ENCODE measurements around the gene MAMLD1. TPM values are rescaled to one million over a fixed set of nuclear protein-coding genes. Genes with fewer than 3 reads are reported as not detected.

MAMLD1 gene
- total and polyA plus RNA-seq, 12 donors: 1.4 to 11.2 (median 6.5) TPM

GRCh38 chrX:150360331-150360730, 2.8 kb upstream of the MAMLD1 start:
- H3K27me3 ChIP-seq: no peaks in the 10 kb centered on the region
- H3K4me1 ChIP-seq (replicated peaks in 1 of 2): peaks cover 0 to 4% of the 10 kb centered on the region in 2 donors
- no peak overlapping the region for H3K4me3 ChIP-seq
- no peak for DNase-seq
- WGBS, 4 donors: 82 to 93% (median 85%) methylated on average over 3 to 5 of the region's 5 CpGs
- no peak overlapping the region for H3K27ac ChIP-seq
- intact Hi-C loops (cut with DNase I): loop anchor here in 1 of 2 donors (2.0 kb wide), 1 partner anchor 32 kb away; no protein-coding TSS in a partner anchor
- no peaks in the 10 kb centered on the region for H3K9me3 ChIP-seq (replicated peaks in 1 of 3)
- TF ChIP-seq CTCF (IDR thresholded peaks at IDR 0.05) (no peak), POLR2A (IDR thresholded peaks at IDR 0.05) (no peak)
- no peaks in the 10 kb centered on the region for H3K36me3 ChIP-seq (replicated peaks in 1 of 2)

GRCh38 chrX:150361070-150361776, 1.9 kb upstream of the MAMLD1 start:
- TF ChIP-seq POLR2A (IDR thresholded peaks at IDR 0.05) (peak in 1 of 2 donors; percentile 4), CTCF (IDR thresholded peaks at IDR 0.05) (no peak)
- peak in 3 of 7 donors; percentile 27 to 51 (median 37) for DNase-seq
- Histone ChIP-seq H3K27me3 (no peaks in the 10 kb centered on the region), H3K36me3 (replicated peaks in 1 of 2) (no peaks in the 10 kb centered on the region), H3K4me1 (replicated peaks in 1 of 2) (peaks cover 0 to 4% of the 10 kb centered on the region in 2 donors), H3K4me3 (peak overlapping the region in 2 of 4 donors; percentile 43 to 63), H3K9me3 (replicated peaks in 1 of 3) (no peaks in the 10 kb centered on the region), H3K27ac (no peak overlapping the region)
- intact Hi-C loops (cut with DNase I): loop anchor here in 1 of 2 donors (2.0 kb wide), 1 partner anchor 32 kb away; no protein-coding TSS in a partner anchor
- 7 to 39% (median 18%) methylated on average over 3 to 43 of the region's 43 CpGs for WGBS, 4 donors

- peak in 5 of 7 donors; percentile 29 to 57 (median 31) for DNase-seq
- Histone ChIP-seq H3K27ac (no peak overlapping the region), H3K4me3 (peak overlapping the region in 2 of 4 donors; percentile 43 to 63), H3K36me3 (replicated peaks in 1 of 2) (no peaks in the 10 kb centered on the region), H3K4me1 (replicated peaks in 1 of 2) (peaks cover 0 to 4% of the 10 kb centered on the region in 2 donors), H3K9me3 (replicated peaks in 1 of 3) (no peaks in the 10 kb centered on the region), H3K27me3 (no peaks in the 10 kb centered on the region)
- intact Hi-C loops (cut with DNase I): loop anchor here in 1 of 2 donors (2.0 kb wide), 1 partner anchor 33 kb away; no protein-coding TSS in a partner anchor
- 2 to 34% (median 16%) methylated on average over 4 to 37 of the region's 37 CpGs for WGBS, 4 donors
- no peak for TF ChIP-seq POLR2A (IDR thresholded peaks at IDR 0.05)
- TF ChIP-seq CTCF (IDR thresholded peaks at IDR 0.05): no peak
Observed at GRCh38 chrX:150361777-150362351, 1.3 kb upstream of the MAMLD1 start.

- Histone ChIP-seq H3K9me3 (replicated peaks in 1 of 3) (no peaks in the 10 kb centered on the region), H3K36me3 (replicated peaks in 1 of 2) (no peaks in the 10 kb centered on the region), H3K4me1 (replicated peaks in 1 of 2) (peaks cover 0 to 4% of the 10 kb centered on the region in 2 donors), H3K27me3 (no peaks in the 10 kb centered on the region), H3K4me3 (peak overlapping the region in 2 of 4 donors; percentile 43 to 63), H3K27ac (peak overlapping the region in 4 of 5 donors; percentile 63 to 91 (median 86))
- DNase-seq: peak in 6 of 7 donors; percentile 36 to 62 (median 44)
- intact Hi-C loops (cut with DNase I): no loop called here
- WGBS, 4 donors: 0 to 32% methylated on average over 66 to 67 of the region's 67 CpGs; no CpG with 5 or more reads in 2 of the 4 donors
- TF ChIP-seq CTCF (IDR thresholded peaks at IDR 0.05) (no peak), POLR2A (IDR thresholded peaks at IDR 0.05) (no peak)
Observed at GRCh38 chrX:150363561-150364346, 637 bp downstream of the MAMLD1 start.
